GM23338 (cell line): Measurements from ENCODE around the gene SRGAP3. TPM values are rescaled to one million over a fixed set of nuclear protein-coding genes. Genes with fewer than 3 reads are reported as not detected.

ENCODE experiments used
- ATAC-seq: fragments of 200-7000 bp; cut with Tn5 transposase; 3 replicates; pipeline ENCODE4 v1.9.1; 2020
- DNase-seq: peaks from one replicate; pipeline ENCODE4 v3.0.0-alpha.2; 2015; ENCODE audit warnings: low spot score
- H2AFZ ChIP-seq: fragments of 200-600 bp; sonication (generic); 2 replicates; pipeline ENCODE4 v1.8.0; 2016; ENCODE audit warnings: antibody characterized with exemption, mild to moderate bottlenecking, moderate library complexity
- H3F3A ChIP-seq: fragments of 200-600 bp; sonication (generic); replicated peaks from 2 replicates; pipeline ENCODE4 v1.8.0; 2017; ENCODE audit warnings: antibody characterized with exemption, mixed run types, low read depth
- H3K27ac ChIP-seq: fragments of 200-600 bp; sonication (generic); 2 replicates; pipeline ENCODE4 v1.6.1; 2016; ENCODE audit warnings: low read depth
- H3K27me3 ChIP-seq: fragments of 200-600 bp; sonication (generic); 2 replicates; pipeline ENCODE4 v1.8.0; 2016; ENCODE audit warnings: mild to moderate bottlenecking, mixed run types, moderate library complexity; ENCODE audit not compliant: insufficient read depth
- H3K36me3 ChIP-seq: fragments of 200-600 bp; sonication (generic); 2 replicates; pipeline ENCODE4 v1.8.0; 2016; ENCODE audit warnings: mild to moderate bottlenecking; ENCODE audit not compliant: insufficient read depth
- H3K4me1 ChIP-seq: fragments of 200-600 bp; sonication (generic); 2 replicates; pipeline ENCODE4 v1.8.0; 2016; ENCODE audit warnings: mild to moderate bottlenecking, moderate library complexity; ENCODE audit not compliant: insufficient read depth
- H3K4me2 ChIP-seq: fragments of 200-600 bp; sonication (generic); 2 replicates; pipeline ENCODE4 v1.7.1; 2017; ENCODE audit warnings: mixed run types
- H3K4me3 ChIP-seq: fragments of 200-600 bp; sonication (generic); 2 replicates; pipeline ENCODE4 v1.6.1; 2016; ENCODE audit warnings: mixed run types
- H3K79me2 ChIP-seq: fragments of 200-600 bp; sonication (generic); replicated peaks from 2 replicates; pipeline ENCODE4 v1.8.0; 2017; ENCODE audit warnings: mild to moderate bottlenecking; ENCODE audit not compliant: insufficient read depth
- H3K9me2 ChIP-seq: fragments of 200-600 bp; sonication (generic); 2 replicates; pipeline ENCODE4 v1.8.0; 2017; ENCODE audit not compliant: insufficient read depth
- H4K20me1 ChIP-seq: fragments of 200-600 bp; sonication (generic); replicated peaks from 2 replicates; pipeline ENCODE4 v1.8.0; 2017; ENCODE audit warnings: mild to moderate bottlenecking; ENCODE audit not compliant: insufficient read depth
- H3K27ac Mint-ChIP-seq: 2 replicates; pipeline ENCODE4 v1.8.0; 2020; ENCODE audit warnings: inconsistent platforms, mild to moderate bottlenecking, moderate library complexity, mixed read lengths
- H3K27me3 Mint-ChIP-seq: 3 replicates; pipeline ENCODE4 v1.8.0; 2022; ENCODE audit warnings: low read depth, mild to moderate bottlenecking, moderate library complexity, mixed read lengths, inconsistent platforms; ENCODE audit not compliant: insufficient read depth, poor library complexity
- H3K36me3 Mint-ChIP-seq: 3 replicates; pipeline ENCODE4 v1.8.0; 2021; ENCODE audit warnings: low read depth, mild to moderate bottlenecking, inconsistent platforms, moderate library complexity, mixed read lengths
- H3K4me1 Mint-ChIP-seq: 3 replicates; pipeline ENCODE4 v1.8.0; 2020; ENCODE audit warnings: mild to moderate bottlenecking, inconsistent platforms, mixed read lengths
- H3K4me3 Mint-ChIP-seq: 3 replicates; pipeline ENCODE4 v1.8.0; 2021; ENCODE audit warnings: moderate library complexity, mild to moderate bottlenecking, inconsistent platforms, mixed read lengths
- H3K9me3 Mint-ChIP-seq: 3 replicates; pipeline ENCODE4 v1.8.0; 2020; ENCODE audit warnings: moderate library complexity, mild to moderate bottlenecking, inconsistent platforms, mixed read lengths
- CREB1 ChIP-seq: fragments of 250-450 bp; sonication (Bioruptor Pico); IDR thresholded peaks from 2 replicates; pipeline ENCODE4 v1.5.0; 2020; ENCODE audit warnings: low read depth, mild to moderate bottlenecking, moderate library complexity
- CTCF ChIP-seq, 2 experiments: fragments of 200-600 bp in 1 of 2; sonication (generic) in 1 of 2; conservative IDR thresholded peaks; 2 replicates each; pipeline versions ENCODE4 v1.5.1 to v1.6.1; 2016 to 2017; ENCODE audit warnings: antibody characterized with exemption in 2 of 2, low read depth in 2 of 2, mild to moderate bottlenecking in 2 of 2, moderate library complexity in 1 of 2
- ETS1 ChIP-seq: IDR thresholded peaks from 2 replicates; pipeline ENCODE4 v1.6.1; 2016; ENCODE audit warnings: antibody characterized with exemption
- EZH2phosphoT487 ChIP-seq: fragments of 200-600 bp; sonication (generic); IDR thresholded peaks from one replicate; pipeline ENCODE4 v1.8.1; 2018; ENCODE audit warnings: antibody characterized with exemption; ENCODE audit not compliant: unreplicated experiment
- JUNB ChIP-seq: IDR thresholded peaks from one replicate; pipeline ENCODE4 v1.6.1; 2016; ENCODE audit warnings: antibody characterized with exemption; ENCODE audit not compliant: unreplicated experiment
- NANOG ChIP-seq: IDR thresholded peaks from 2 replicates; pipeline ENCODE4 v1.6.1; 2016; ENCODE audit warnings: antibody characterized with exemption, borderline replicate concordance
- REST ChIP-seq: IDR thresholded peaks from one replicate; pipeline ENCODE4 v1.6.1; 2018; ENCODE audit warnings: antibody characterized with exemption; ENCODE audit not compliant: unreplicated experiment
- STAT1 ChIP-seq: IDR thresholded peaks from one replicate; pipeline ENCODE4 v1.6.1; 2016; ENCODE audit warnings: antibody characterized with exemption; ENCODE audit not compliant: unreplicated experiment
- ZNF331 ChIP-seq: fragments of 250-450 bp; sonication (Bioruptor Pico); IDR thresholded peaks from 2 replicates; pipeline ENCODE4 v1.5.0; 2020; ENCODE audit warnings: low read depth, mild to moderate bottlenecking, moderate library complexity
- polyA plus RNA-seq: library from polyadenylated mRNA; unstranded; fragments of >200 nt; fragmentation: Nextera tagmentation; extraction: Ambion mirVana; gene quantifications from 2 replicates; pipeline ENCODE4 v1.2.1, GENCODE V29; 2016
- total RNA-seq: library from RNA; depleted of rRNA; stranded (reverse); fragments of >200 nt; shearing (Covaris generic); gene quantifications from 2 replicates; pipeline ENCODE4 v1.2.3, GENCODE V29; 2014

SRGAP3 gene
- total and polyA plus RNA-seq, 2 experiments from 2014 or later = 6.4 to 9.4 TPM

- Histone ChIP-seq H3F3A (no peaks in the 10 kb centered on the region), H2AFZ (no peak overlapping the region), H3K36me3 (no peaks in the 10 kb centered on the region), H3K79me2 (no peaks in the 10 kb centered on the region), H3K9me2 (no peaks in the 10 kb centered on the region), H3K27ac (no peak overlapping the region), H4K20me1 (no peaks in the 10 kb centered on the region), H3K4me3 (no peak overlapping the region), H3K4me2 (no peak overlapping the region), H3K4me1 (0 out of 2 replicates have a peak, but pooled peaks cover 4% of the 10 kb centered on the region), H3K27me3 (no peaks in the 10 kb centered on the region)
- Mint-ChIP-seq H3K9me3 (no peaks in the 10 kb centered on the region), H3K4me1 (no peaks in the 10 kb centered on the region; the same call in none of the 3 replicates), H3K36me3 (no peaks in the 10 kb centered on the region), H3K27me3 (peaks cover 1% of the 10 kb centered on the region), H3K27ac (no peak overlapping the region), H3K4me3 (no peak overlapping the region)
- ATAC-seq (no peak), DNase-seq (no peak)
- TF ChIP-seq CREB1 (CRISPR knock-in tag) = no peak
These were observed 86.2 kb downstream of the SRGAP3 start for GRCh38 chr3:9163289-9163688.

GRCh38 chr3:9161811-9162210 is 87.6 kb downstream of the SRGAP3 start:
- no peaks in the 10 kb centered on the region for H3K4me1 ChIP-seq
- Mint-ChIP-seq H3K36me3 (no peaks in the 10 kb centered on the region), H3K4me1 (peaks cover 3% of the 10 kb centered on the region), H3K27ac (no peak overlapping the region), H3K4me3 (no peak overlapping the region), H3K27me3 (peaks cover 1% of the 10 kb centered on the region), H3K9me3 (no peaks in the 10 kb centered on the region)
- no peak overlapping the region for H3K4me2 ChIP-seq
- no peaks in the 10 kb centered on the region for H3K79me2 ChIP-seq
- no peak overlapping the region for H2AFZ ChIP-seq
- H3K27me3 ChIP-seq = no peaks in the 10 kb centered on the region
- DNase-seq (no peak), ATAC-seq (no peak)
- no peaks in the 10 kb centered on the region for H3F3A ChIP-seq
- no peak overlapping the region for H3K27ac ChIP-seq
- TF ChIP-seq REST = no peak
- no peak for TF ChIP-seq EZH2phosphoT487
- no peak for TF ChIP-seq NANOG
- TF ChIP-seq ETS1 = no peak
- TF ChIP-seq JUNB = no peak
- no peak for TF ChIP-seq CTCF (conservative IDR thresholded peaks at IDR 0.05; ENCODE audit: low read depth in 2 of 2)
- no peak for TF ChIP-seq STAT1
- TF ChIP-seq ZNF331 (CRISPR knock-in tag) = no peak
- TF ChIP-seq CREB1 (CRISPR knock-in tag) = no peak
- H3K9me2 ChIP-seq = no peaks in the 10 kb centered on the region
- no peak overlapping the region for H3K4me3 ChIP-seq
- H3K36me3 ChIP-seq = no peaks in the 10 kb centered on the region
- no peaks in the 10 kb centered on the region for H4K20me1 ChIP-seq
